K562 (cell line): ENCODE results near the gene LPIN2. TPM values are rescaled to one million over a fixed set of nuclear protein-coding genes. Genes with fewer than 3 reads are reported as not detected.

Experiments
- BRCA1 ChIP-seq, 2 experiments: fragments of 450-650 bp in 1 of 2; sonication (generic) in 1 of 2; formaldehyde crosslinking in 1 of 2; IDR thresholded peaks; 2 replicates each; pipeline versions ENCODE4 v1.5.0 to v1.6.1; 2017 to 2020; ENCODE audit warnings: mild to moderate bottlenecking in 1 of 2, missing genetic modification reagents in 1 of 2
- ETV1 ChIP-seq: fragments of 450-650 bp; conservative IDR thresholded peaks from 2 replicates; pipeline ENCODE4 v1.6.1; 2016; ENCODE audit warnings: missing genetic modification characterization, control low read depth, low read depth, missing compliant biosample characterization
- GABPB1 ChIP-seq: sonication (generic); formaldehyde crosslinking; IDR thresholded peaks from 2 replicates; pipeline ENCODE4 v1.8.0; 2022; ENCODE audit warnings: mild to moderate bottlenecking, missing genetic modification reagents
- KDM4B ChIP-seq, 2 experiments: fragments of 450-650 bp in 1 of 2; sonication (generic) in 1 of 2; IDR thresholded peaks; 2 replicates each; pipeline ENCODE4 v1.6.1; 2016 to 2017; ENCODE audit warnings: borderline replicate concordance in 2 of 2, antibody characterized with exemption in 1 of 2, low read depth in 1 of 2, mild to moderate bottlenecking in 1 of 2
- NCOR1 ChIP-seq: fragments of 450-650 bp; IDR thresholded peaks from 2 replicates; pipeline ENCODE4 v1.6.1; 2016; ENCODE audit warnings: mild to moderate bottlenecking, moderate library complexity
- PRPF4 ChIP-seq: fragments of 200-400 bp; formaldehyde crosslinking; IDR thresholded peaks from one replicate; pipeline ENCODE4 v1.6.1; 2017; ENCODE audit warnings: low read length, low read depth, mild to moderate bottlenecking; ENCODE audit not compliant: insufficient read depth, poor library complexity, severe bottlenecking
- RBBP5 ChIP-seq: fragments of 200-600 bp; sonication (generic); IDR thresholded peaks from 2 replicates; pipeline ENCODE4 v1.6.1; 2012; ENCODE audit warnings: borderline replicate concordance, mild to moderate bottlenecking, low read length, control low read depth, inconsistent platforms; ENCODE audit not compliant: insufficient read depth, poor library complexity, severe bottlenecking
- SRSF7 ChIP-seq: fragments of 200-400 bp; formaldehyde crosslinking; optimal IDR thresholded peaks from 2 replicates; pipeline ENCODE3; 2017; ENCODE audit warnings: mild to moderate bottlenecking, low read depth, low read length
- XRCC4 ChIP-seq: IDR thresholded peaks from one replicate; pipeline ENCODE4 v1.6.1; 2011; ENCODE audit not compliant: insufficient read depth, insufficient read length; ENCODE audit errors: extremely low read depth
- ZBTB8A ChIP-seq: fragments of 450-650 bp; IDR thresholded peaks from 2 replicates; pipeline ENCODE4 v1.6.1; 2018; ENCODE audit warnings: mild to moderate bottlenecking, moderate library complexity; ENCODE audit not compliant: partially characterized antibody
- ZBTB9 ChIP-seq: fragments of 450-650 bp; formaldehyde crosslinking; IDR thresholded peaks from 2 replicates; pipeline ENCODE4 v1.4.0; 2020; ENCODE audit warnings: mild to moderate bottlenecking, moderate library complexity
- ZNF24 ChIP-seq: fragments of 450-650 bp; IDR thresholded peaks from 2 replicates; pipeline ENCODE4 v1.6.1; 2016
- ZNF445 ChIP-seq: fragments of 250-450 bp; sonication (Bioruptor Pico); IDR thresholded peaks from 2 replicates; pipeline ENCODE4 v1.4.0; 2020; ENCODE audit warnings: low read depth, mild to moderate bottlenecking, moderate library complexity
- ZNF589 ChIP-seq: fragments of 200-800 bp; sonication (Bioruptor generic); IDR thresholded peaks from 2 replicates; pipeline ENCODE4 v1.6.1; 2016; ENCODE audit warnings: low read depth, missing genetic modification characterization, missing compliant biosample characterization
- polyA plus RNA-seq, 8 experiments: library from polyadenylated mRNA; depleted of rRNA in 4 of 8; stranded (reverse) in 5 of 8; unstranded in 3 of 8; fragments of >200 nt; fragmentation: Nextera tagmentation in 2 of 8; fragmentation: Illumina TruSeq in 1 of 8; extraction: Ambion mirVana in 2 of 8; extraction: Trizol in 1 of 8; gene quantifications; 2 replicates each; pipeline versions ENCODE4 v1.2.1 to v1.2.3, GENCODE V29; 2011 to 2014; ENCODE audit warnings: inconsistent platforms in 1 of 8, missing spikeins in 1 of 8
- total RNA-seq, 7 experiments: library from RNA; depleted of rRNA in 6 of 7; stranded (reverse); fragments of >200 nt in 6 of 7; fragmentation: Illumina TruSeq in 2 of 7; extraction: Trizol in 2 of 7; gene quantifications; 2 replicates each; pipeline versions ENCODE4 v1.2.1 to v1.2.3, GENCODE V29; 2011 to 2021; ENCODE audit warnings: low replicate concordance in 1 of 7
- TF ChIP-seq, protein P1 (sequence below): fragments of 250-450 bp; sonication (Bioruptor Pico); IDR thresholded peaks from 2 replicates; pipeline ENCODE4 v1.5.0; 2021
- TF ChIP-seq, protein P2 (sequence below): fragments of 450-650 bp; IDR thresholded peaks from 2 replicates; pipeline ENCODE4 v1.6.1; 2018; ENCODE audit not compliant: partially characterized antibody

The LPIN2 gene
- total and polyA plus RNA-seq, 9 of the 15 experiments (the other 6 are each of a cell fraction or from before 2014, with no cell fraction given) = 5.2 to 34.8 (median 24.6) TPM

DNA sequence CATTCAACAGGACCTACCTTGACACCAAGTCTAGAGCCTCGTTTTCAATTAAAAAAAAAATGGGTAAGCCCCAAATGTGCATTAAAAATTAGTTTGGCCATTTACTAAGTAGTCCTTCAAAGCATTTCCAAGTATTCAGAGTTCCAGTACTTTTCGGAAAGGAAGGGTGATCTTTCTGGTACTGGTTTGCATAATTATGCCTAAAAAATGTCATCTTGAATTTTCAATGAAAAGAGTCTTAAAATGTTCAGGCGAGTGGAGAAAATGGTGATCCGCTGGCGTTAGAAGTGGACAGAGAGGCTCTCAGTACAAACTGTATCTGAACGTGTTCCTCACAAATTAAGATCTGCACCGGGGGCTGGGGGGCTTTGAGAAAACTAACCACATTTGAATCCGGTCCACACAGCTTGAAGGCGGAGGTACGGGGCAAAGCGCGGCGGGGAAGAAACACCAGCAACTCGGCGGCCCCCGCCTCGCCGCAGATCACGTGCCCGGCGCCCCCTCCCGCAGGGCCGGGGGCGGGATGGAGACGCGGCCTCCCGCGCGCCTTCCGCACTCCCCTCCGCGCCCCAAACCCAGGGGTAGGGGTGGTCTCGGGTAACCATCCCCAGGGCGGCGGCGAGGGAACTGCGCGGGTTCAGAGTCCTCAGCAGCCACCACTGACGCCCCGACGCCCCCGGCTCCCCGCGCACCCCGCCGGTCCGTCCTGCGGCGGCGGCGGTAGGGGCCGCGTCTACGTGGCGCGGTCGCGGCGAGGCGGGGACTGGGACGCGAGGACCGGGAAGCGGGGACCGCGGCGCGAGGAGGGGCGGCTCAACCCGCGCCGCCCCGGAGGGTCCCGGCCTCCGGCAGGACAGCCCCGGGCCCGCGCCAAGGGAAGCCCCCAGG lies 564 bp downstream of the LPIN2 start (continued):
- TF ChIP-seq, protein P1, sequence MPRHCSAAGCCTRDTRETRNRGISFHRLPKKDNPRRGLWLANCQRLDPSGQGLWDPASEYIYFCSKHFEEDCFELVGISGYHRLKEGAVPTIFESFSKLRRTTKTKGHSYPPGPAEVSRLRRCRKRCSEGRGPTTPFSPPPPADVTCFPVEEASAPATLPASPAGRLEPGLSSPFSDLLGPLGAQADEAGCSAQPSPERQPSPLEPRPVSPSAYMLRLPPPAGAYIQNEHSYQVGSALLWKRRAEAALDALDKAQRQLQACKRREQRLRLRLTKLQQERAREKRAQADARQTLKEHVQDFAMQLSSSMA (CRISPR knock-in tag) = no peak
- TF ChIP-seq ETV1 (tag) = no peak
- no peak for TF ChIP-seq ZNF24
- no peak for TF ChIP-seq ZBTB9 (CRISPR knock-in tag)
- no peak for TF ChIP-seq ZNF589
- TF ChIP-seq SRSF7 = peak; percentile 52
- TF ChIP-seq, protein P2, sequence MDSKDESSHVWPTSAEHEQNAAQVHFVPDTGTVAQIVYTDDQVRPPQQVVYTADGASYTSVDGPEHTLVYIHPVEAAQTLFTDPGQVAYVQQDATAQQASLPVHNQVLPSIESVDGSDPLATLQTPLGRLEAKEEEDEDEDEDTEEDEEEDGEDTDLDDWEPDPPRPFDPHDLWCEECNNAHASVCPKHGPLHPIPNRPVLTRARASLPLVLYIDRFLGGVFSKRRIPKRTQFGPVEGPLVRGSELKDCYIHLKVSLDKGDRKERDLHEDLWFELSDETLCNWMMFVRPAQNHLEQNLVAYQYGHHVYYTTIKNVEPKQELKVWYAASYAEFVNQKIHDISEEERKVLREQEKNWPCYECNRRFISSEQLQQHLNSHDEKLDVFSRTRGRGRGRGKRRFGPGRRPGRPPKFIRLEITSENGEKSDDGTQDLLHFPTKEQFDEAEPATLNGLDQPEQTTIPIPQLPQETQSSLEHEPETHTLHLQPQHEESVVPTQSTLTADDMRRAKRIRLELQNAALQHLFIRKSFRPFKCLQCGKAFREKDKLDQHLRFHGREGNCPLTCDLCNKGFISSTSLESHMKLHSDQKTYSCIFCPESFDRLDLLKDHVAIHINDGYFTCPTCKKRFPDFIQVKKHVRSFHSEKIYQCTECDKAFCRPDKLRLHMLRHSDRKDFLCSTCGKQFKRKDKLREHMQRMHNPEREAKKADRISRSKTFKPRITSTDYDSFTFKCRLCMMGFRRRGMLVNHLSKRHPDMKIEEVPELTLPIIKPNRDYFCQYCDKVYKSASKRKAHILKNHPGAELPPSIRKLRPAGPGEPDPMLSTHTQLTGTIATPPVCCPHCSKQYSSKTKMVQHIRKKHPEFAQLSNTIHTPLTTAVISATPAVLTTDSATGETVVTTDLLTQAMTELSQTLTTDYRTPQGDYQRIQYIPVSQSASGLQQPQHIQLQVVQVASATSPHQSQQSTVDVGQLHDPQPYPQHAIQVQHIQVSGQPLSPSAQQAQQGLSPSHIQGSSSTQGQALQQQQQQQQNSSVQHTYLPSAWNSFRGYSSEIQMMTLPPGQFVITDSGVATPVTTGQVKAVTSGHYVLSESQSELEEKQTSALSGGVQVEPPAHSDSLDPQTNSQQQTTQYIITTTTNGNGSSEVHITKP = no peak
- no peak for TF ChIP-seq ZBTB8A
- peak; percentile 88 for TF ChIP-seq RBBP5
- no peak for TF ChIP-seq ZNF445 (CRISPR knock-in tag)
- TF ChIP-seq BRCA1 (IDR thresholded peaks at IDR 0.05) = no peak
- no peak for TF ChIP-seq BRCA1 (CRISPR knock-in tag; IDR thresholded peaks at IDR 0.05)
- TF ChIP-seq NCOR1 = 0 out of 2 replicates have a peak, but pooled peaks have one; percentile 9
- no peak for TF ChIP-seq GABPB1
- TF ChIP-seq PRPF4 = no peak
- no peak for TF ChIP-seq XRCC4
- peak in 1 of 2 experiments; percentile 58; a peak in 1 of 4 replicates for TF ChIP-seq KDM4B (IDR thresholded peaks at IDR 0.05; ENCODE audit: borderline replicate concordance in 2 of 2, low read depth in 1 of 2)
